ENCODE data around the gene KCNQ1OT1. TPM values are rescaled to one million over a fixed set of nuclear protein-coding genes. Genes with fewer than 3 reads are reported as not detected.

KCNQ1OT1 gene
- total and polyA plus RNA-seq, 10 donors = 0.02 to 3.1 (median 1.7) TPM

DNA sequence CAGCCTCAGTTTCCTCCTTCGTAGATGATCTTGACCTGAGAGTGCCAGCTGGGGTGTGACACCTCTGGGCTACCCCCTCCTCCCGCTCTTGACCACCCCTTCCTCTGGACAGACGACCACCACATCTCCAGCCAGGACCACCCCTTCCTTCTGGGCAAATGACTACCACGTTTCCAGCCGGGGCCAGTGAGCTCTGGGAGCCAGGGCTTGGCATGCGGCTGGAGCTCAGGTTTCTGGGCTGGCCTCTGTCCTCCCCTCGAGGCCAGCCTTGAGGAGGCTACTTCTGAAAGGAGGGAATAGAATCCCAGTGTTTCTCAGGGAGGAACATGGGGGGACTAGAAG is 120.9 kb downstream of the KCNQ1OT1 start:
- H3K4me1 ChIP-seq = no peaks in the 10 kb centered on the region
- no peak overlapping the region for H3K4me3 ChIP-seq
- DNase-seq = no peak
- intact Hi-C loops (cut with DNase I; ENCODE audit: low total_unique reads) = no loop called here
- no peaks in the 10 kb centered on the region for H3K9me3 ChIP-seq
- H3K27me3 ChIP-seq (replicated peaks in 1 of 7) = no peaks in the 10 kb centered on the region
- H3K36me3 ChIP-seq = peaks cover 0 to 42% (median 0%) of the 10 kb centered on the region in 6 donors
- WGBS, 5 donors = 84 to 89% (median 86%) methylated on average over 7 of the region's 7 CpGs
- H3K27ac ChIP-seq = no peak overlapping the region
- TF ChIP-seq POLR2AphosphoS5 (IDR thresholded peaks at IDR 0.05) = no peak
- TF ChIP-seq, protein P1, sequence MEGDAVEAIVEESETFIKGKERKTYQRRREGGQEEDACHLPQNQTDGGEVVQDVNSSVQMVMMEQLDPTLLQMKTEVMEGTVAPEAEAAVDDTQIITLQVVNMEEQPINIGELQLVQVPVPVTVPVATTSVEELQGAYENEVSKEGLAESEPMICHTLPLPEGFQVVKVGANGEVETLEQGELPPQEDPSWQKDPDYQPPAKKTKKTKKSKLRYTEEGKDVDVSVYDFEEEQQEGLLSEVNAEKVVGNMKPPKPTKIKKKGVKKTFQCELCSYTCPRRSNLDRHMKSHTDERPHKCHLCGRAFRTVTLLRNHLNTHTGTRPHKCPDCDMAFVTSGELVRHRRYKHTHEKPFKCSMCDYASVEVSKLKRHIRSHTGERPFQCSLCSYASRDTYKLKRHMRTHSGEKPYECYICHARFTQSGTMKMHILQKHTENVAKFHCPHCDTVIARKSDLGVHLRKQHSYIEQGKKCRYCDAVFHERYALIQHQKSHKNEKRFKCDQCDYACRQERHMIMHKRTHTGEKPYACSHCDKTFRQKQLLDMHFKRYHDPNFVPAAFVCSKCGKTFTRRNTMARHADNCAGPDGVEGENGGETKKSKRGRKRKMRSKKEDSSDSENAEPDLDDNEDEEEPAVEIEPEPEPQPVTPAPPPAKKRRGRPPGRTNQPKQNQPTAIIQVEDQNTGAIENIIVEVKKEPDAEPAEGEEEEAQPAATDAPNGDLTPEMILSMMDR (IDR thresholded peaks at IDR 0.05 in 8 of 11, conservative IDR thresholded peaks at IDR 0.05 in 3 of 11) = no peak
- no peak for TF ChIP-seq POLR2A (IDR thresholded peaks at IDR 0.05)

DNA sequence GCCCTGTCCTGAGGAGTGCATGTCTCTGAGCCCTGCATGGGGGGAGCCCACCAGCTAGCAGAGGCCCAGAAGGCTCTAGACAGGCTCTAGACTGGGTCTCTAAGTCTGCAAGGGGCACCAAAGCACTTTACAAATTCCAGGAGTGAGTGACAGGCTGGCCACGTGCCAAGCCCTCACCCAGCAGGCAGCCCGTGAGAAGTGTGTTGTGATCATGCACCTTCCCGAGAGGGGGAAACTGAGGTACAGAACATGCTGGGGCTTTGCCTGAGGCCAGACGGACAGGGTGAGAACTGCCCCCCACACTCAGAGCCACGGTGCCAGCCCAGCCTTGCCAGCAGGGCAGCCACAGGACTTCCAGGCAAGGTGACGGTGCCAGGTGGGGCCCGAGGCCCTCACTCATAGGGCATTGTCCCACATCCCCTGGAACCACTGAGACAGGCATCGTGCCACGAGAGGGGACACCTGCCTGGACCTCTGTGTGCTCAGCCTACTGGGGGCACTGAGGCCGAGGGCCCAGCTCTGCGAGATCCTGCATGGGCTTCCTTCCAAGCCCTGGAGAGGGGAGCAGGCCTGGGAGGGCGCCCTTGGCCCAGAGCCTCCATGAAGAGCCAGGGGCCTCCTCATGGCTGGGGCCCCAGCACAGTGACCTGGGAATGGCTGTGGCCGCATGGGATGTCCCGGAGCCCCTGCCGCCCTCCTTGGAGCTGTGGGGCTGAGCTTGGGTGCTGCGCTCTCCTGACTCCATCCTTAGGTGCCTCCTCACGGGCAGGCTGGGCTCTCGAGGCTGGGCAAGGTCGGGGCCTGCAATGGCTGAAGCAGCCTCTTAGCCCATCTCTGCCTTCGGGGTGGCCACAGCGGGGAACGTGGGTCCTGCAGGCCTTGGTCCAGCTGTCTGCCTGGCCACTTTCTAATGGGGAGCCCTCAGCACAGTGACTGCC is 121.5 kb downstream of the KCNQ1OT1 start:
- Histone ChIP-seq H3K4me3 (no peak overlapping the region), H3K4me1 (no peaks in the 10 kb centered on the region), H3K36me3 (peaks cover 0 to 46% (median 0%) of the 10 kb centered on the region in 6 donors), H3K9me3 (no peaks in the 10 kb centered on the region), H3K27me3 (replicated peaks in 1 of 7) (no peaks in the 10 kb centered on the region), H3K27ac (no peak overlapping the region)
- WGBS, 5 donors = 84 to 94% (median 90%) methylated on average over 11 to 22 of the region's 22 CpGs
- peak; percentile 67 for DNase-seq
- intact Hi-C loops (cut with DNase I; ENCODE audit: low total_unique reads) = no loop called here
- TF ChIP-seq, protein P1 (IDR thresholded peaks at IDR 0.05 in 8 of 11, conservative IDR thresholded peaks at IDR 0.05 in 3 of 11) = no peak
- TF ChIP-seq POLR2AphosphoS5 (IDR thresholded peaks at IDR 0.05) (no peak), POLR2A (IDR thresholded peaks at IDR 0.05) (no peak)

DNA sequence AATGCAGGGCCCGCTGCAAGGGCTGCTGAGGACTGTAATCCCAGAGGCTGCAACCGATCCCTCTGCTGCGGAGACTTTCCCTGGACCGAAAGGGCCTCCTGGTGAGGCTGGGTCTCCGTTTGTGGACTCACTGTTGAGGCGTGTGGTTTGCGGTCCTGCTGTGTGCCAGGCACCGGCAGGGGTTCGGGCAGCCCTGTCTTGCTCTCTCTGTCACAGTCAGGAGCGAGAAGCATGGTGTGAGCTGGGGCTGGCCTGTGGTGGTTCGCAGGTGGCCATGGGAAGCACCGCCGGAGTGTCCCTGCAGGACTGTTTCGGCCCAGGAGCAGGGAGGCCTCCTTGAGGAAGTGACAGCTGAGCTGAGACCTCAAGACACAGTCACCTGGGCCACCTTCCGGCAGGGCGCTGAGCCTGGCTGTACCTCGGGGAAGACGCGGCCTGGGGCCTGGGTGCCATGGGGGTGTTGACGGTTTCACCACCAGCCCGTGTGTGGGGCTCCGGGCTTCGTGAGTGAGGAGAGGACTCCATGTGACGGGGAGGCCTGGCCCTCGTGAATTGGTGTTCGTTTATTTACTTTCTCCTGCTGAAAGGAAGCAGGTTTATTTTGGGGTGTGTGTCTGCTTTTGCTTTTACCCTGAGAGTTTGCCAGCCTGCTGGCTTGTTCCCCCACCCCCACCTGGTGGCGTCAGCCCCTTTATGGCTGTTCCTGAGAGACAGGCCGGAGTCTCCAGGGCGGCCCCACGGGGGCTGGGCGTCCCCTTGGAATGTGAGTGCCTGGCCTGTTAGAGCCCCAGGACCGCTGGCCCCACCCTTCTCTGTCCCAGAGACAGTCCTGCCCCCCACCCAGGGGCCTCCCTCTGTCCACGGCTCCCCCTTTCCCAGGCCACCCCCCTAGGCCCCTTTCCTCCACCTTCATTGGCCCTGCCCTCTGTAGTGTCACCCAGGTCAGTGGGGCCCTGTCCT is 122.5 kb downstream of the KCNQ1OT1 start:
- 90 to 95% (median 93%) methylated on average over 29 to 33 of the region's 33 CpGs for WGBS, 5 donors
- intact Hi-C loops (cut with DNase I; ENCODE audit: low total_unique reads) = no loop called here
- H3K27ac ChIP-seq = no peak overlapping the region
- no peaks in the 10 kb centered on the region for H3K27me3 ChIP-seq (replicated peaks in 1 of 7)
- DNase-seq = peak; percentile 64
- no peak overlapping the region for H3K4me3 ChIP-seq
- TF ChIP-seq, protein P1 (IDR thresholded peaks at IDR 0.05 in 8 of 11, conservative IDR thresholded peaks at IDR 0.05 in 3 of 11) = no peak
- TF ChIP-seq POLR2AphosphoS5 (IDR thresholded peaks at IDR 0.05) (no peak), POLR2A (IDR thresholded peaks at IDR 0.05) (no peak)
- H3K9me3 ChIP-seq = no peaks in the 10 kb centered on the region
- H3K36me3 ChIP-seq = peaks cover 0 to 48% (median 4%) of the 10 kb centered on the region in 6 donors
- H3K4me1 ChIP-seq = no peaks in the 10 kb centered on the region
